ENCODE results near the gene FAM193B.

GRCh38 chr5:177471610-177472356 lies 82.6 kb downstream of the FAM193B start:
- TF ChIP-seq ZFP30 (CRISPR knock-in tag; IDR thresholded peaks at IDR 0.05) (no peak), RARB (CRISPR knock-in tag; IDR thresholded peaks at IDR 0.05) (no peak), CSDC2 (CRISPR knock-in tag; IDR thresholded peaks at IDR 0.05) (no peak), ZNF8 (CRISPR knock-in tag; IDR thresholded peaks at IDR 0.05) (no peak), ZC3H10 (CRISPR knock-in tag; IDR thresholded peaks at IDR 0.05) (no peak)
